Smooth muscle cell (in vitro differentiated cells): ENCODE measurements around the gene SDCBP2. TPM values are rescaled to one million over a fixed set of nuclear protein-coding genes. Genes with fewer than 3 reads are reported as not detected.

ENCODE experiments used
- DNase-seq: peaks from one replicate; lab custom pipeline; 2025; ENCODE audit not compliant: unreplicated experiment; lab: John Stamatoyannopoulos, UW
- H2AFZ ChIP-seq: fragments of 200-600 bp; sonication (generic); 2 replicates; pipeline ENCODE4 v1.6.0; 2016; ENCODE audit warnings: antibody characterized with exemption, low read depth, mild to moderate bottlenecking
- H3F3A ChIP-seq: fragments of 200-600 bp; sonication (generic); 2 replicates; pipeline ENCODE4 v1.6.0; 2017; ENCODE audit warnings: antibody characterized with exemption, low read depth
- H3K27ac ChIP-seq: fragments of 200-600 bp; sonication (generic); 2 replicates; pipeline ENCODE4 v1.5.1; 2016; ENCODE audit warnings: low read depth, mild to moderate bottlenecking
- H3K27me3 ChIP-seq: fragments of 200-600 bp; sonication (generic); 2 replicates; pipeline ENCODE4 v1.6.1; 2016; ENCODE audit warnings: low read depth, mild to moderate bottlenecking
- H3K36me3 ChIP-seq: fragments of 200-600 bp; sonication (generic); 2 replicates; pipeline ENCODE4 v1.5.1; 2016; ENCODE audit warnings: low read depth
- H3K4me1 ChIP-seq: fragments of 200-600 bp; sonication (generic); 2 replicates; pipeline ENCODE4 v1.5.1; 2016; ENCODE audit warnings: low read depth
- H3K4me2 ChIP-seq: fragments of 200-600 bp; sonication (generic); 2 replicates; pipeline ENCODE4 v1.6.0; 2016; ENCODE audit warnings: mild to moderate bottlenecking
- H3K4me3 ChIP-seq: fragments of 200-600 bp; sonication (generic); 2 replicates; pipeline ENCODE4 v1.5.1; 2016; ENCODE audit warnings: mild to moderate bottlenecking
- H3K79me2 ChIP-seq: fragments of 200-600 bp; sonication (generic); 2 replicates; pipeline ENCODE4 v1.6.0; 2016; ENCODE audit warnings: low read depth, mild to moderate bottlenecking
- H3K9ac ChIP-seq: fragments of 200-600 bp; sonication (generic); 2 replicates; pipeline ENCODE4 v1.6.0; 2016; ENCODE audit warnings: low read depth
- H3K9me3 ChIP-seq: fragments of 200-600 bp; sonication (generic); replicated peaks from 2 replicates; pipeline ENCODE4 v1.5.1; 2016; ENCODE audit warnings: low read depth
- H4K20me1 ChIP-seq: fragments of 200-600 bp; sonication (generic); 2 replicates; pipeline ENCODE4 v1.6.0; 2016; ENCODE audit warnings: low read depth
- CTCF ChIP-seq: fragments of 200-600 bp; sonication (generic); IDR thresholded peaks from 2 replicates; pipeline ENCODE4 v1.5.1; 2017; ENCODE audit warnings: borderline replicate concordance, mild to moderate bottlenecking, antibody characterized with exemption; ENCODE audit not compliant: insufficient read depth, poor library complexity, severe bottlenecking
- WGBS: methylation state at CpG from one replicate; pipeline ENCODE4 v1.1.7; 2016; ENCODE audit warnings: low lambda C conversion rate; 5-methylcytosine and 5-hydroxymethylcytosine counted together
- polyA plus RNA-seq: library from polyadenylated mRNA; unstranded; fragments of >200 nt; fragmentation: Nextera tagmentation; extraction: Ambion mirVana; gene quantifications from 2 replicates; pipeline ENCODE4 v1.2.1, GENCODE V29; 2016
- total RNA-seq: library from RNA; depleted of rRNA; stranded (reverse); fragments of >200 nt; gene quantifications from 2 replicates; pipeline ENCODE4 v1.2.3, GENCODE V29; 2014

SDCBP2 gene
- total and polyA plus RNA-seq, 2 experiments from 2014 or later = 3.6 to 4.7 TPM

DNA sequence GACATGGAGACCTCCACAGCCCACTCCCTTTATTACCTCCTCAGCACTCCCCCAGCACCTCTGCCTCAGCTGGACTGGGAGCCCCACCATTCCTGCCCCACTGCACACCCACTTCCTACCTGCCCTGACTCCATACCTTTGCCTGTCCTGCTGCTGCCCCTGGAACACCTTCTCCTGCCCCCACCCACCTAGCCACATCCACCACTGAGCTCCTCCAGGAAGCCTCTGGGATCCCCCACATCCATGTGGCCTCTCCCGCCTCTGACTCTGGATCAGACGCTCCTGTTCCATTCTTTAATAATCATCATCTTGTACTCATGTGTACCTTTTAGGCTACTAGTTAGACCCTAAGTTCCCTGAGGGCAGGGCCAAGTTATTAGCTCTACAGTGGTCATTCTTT, 2.2 kb upstream of the SDCBP2 start:
- Histone ChIP-seq H4K20me1 (peaks cover 37% of the 10 kb centered on the region), H3K36me3 (no peaks in the 10 kb centered on the region), H3K27ac (no peak overlapping the region), H3K4me3 (no peak overlapping the region), H2AFZ (no peak overlapping the region), H3K9me3 (no peaks in the 10 kb centered on the region), H3K4me2 (no peak overlapping the region), H3K9ac (no peak overlapping the region), H3K4me1 (peaks cover 14% of the 10 kb centered on the region), H3K27me3 (no peaks in the 10 kb centered on the region), H3F3A (peaks cover 6% of the 10 kb centered on the region), H3K79me2 (peaks cover 44% of the 10 kb centered on the region)
- no peak for DNase-seq
- TF ChIP-seq CTCF = no peak
- WGBS = 100% methylated on average over 2 of the region's 2 CpGs

GRCh38 chr20:1330075-1330830, 1.3 kb upstream of the SDCBP2 start:
- peaks cover 6% of the 10 kb centered on the region for H3F3A ChIP-seq
- peaks cover 37% of the 10 kb centered on the region for H4K20me1 ChIP-seq
- no peaks in the 10 kb centered on the region for H3K27me3 ChIP-seq
- no peaks in the 10 kb centered on the region for H3K9me3 ChIP-seq
- H3K4me1 ChIP-seq = peaks cover 17% of the 10 kb centered on the region
- no peak overlapping the region for H3K4me2 ChIP-seq
- 98% methylated on average over 6 of the region's 6 CpGs for WGBS
- TF ChIP-seq CTCF = no peak
- no peak overlapping the region for H3K27ac ChIP-seq
- H2AFZ ChIP-seq = no peak overlapping the region
- DNase-seq = no peak
- no peaks in the 10 kb centered on the region for H3K36me3 ChIP-seq
- no peak overlapping the region for H3K4me3 ChIP-seq
- H3K9ac ChIP-seq = no peak overlapping the region
- peaks cover 44% of the 10 kb centered on the region for H3K79me2 ChIP-seq

- H3K4me1 ChIP-seq = peaks cover 21% of the 10 kb centered on the region
- no peak overlapping the region for H2AFZ ChIP-seq
- TF ChIP-seq CTCF = no peak
- peak overlapping the region; percentile 18 for H3K4me3 ChIP-seq
- H3F3A ChIP-seq = peaks cover 6% of the 10 kb centered on the region
- DNase-seq = no peak
- H3K27ac ChIP-seq = peak overlapping the region; percentile 100
- H3K79me2 ChIP-seq = peaks cover 44% of the 10 kb centered on the region
- peaks cover 27% of the 10 kb centered on the region for H4K20me1 ChIP-seq
- H3K27me3 ChIP-seq = no peaks in the 10 kb centered on the region
- 92% methylated on average over 7 of the region's 7 CpGs for WGBS
- no peaks in the 10 kb centered on the region for H3K36me3 ChIP-seq
- no peaks in the 10 kb centered on the region for H3K9me3 ChIP-seq
- H3K9ac ChIP-seq = peak overlapping the region; percentile 53
- H3K4me2 ChIP-seq = peak overlapping the region; percentile 70
These were observed 886 bp downstream of the SDCBP2 start for GRCh38 chr20:1327827-1328679.
